ENCODE measurements around the gene SMYD3. TPM values are rescaled to one million over a fixed set of nuclear protein-coding genes. Genes with fewer than 3 reads are reported as not detected.

Gene SMYD3
- total RNA-seq, 1 donor from 2014 or later: 0.32 TPM

- no peak overlapping the region for H3K27ac ChIP-seq
- intact Hi-C loops (cut with DNase I): no loop called here
- no peak for DNase-seq (ENCODE audit: low spot score in 2 of 2)
Observed at GRCh38 chr1:246144931-246145330, 362.1 kb downstream of the SMYD3 start.

GRCh38 chr1:246142320-246142893, 364.7 kb downstream of the SMYD3 start:
- Histone ChIP-seq H3K4me1 (no peaks in the 10 kb centered on the region), H3K36me3 (no peaks in the 10 kb centered on the region), H3K9me3 (no peaks in the 10 kb centered on the region), H3K27ac (no peak overlapping the region), H3K27me3 (no peaks in the 10 kb centered on the region), H3K4me3 (no peak overlapping the region)
- no peak for TF ChIP-seq CTCF (IDR thresholded peaks at IDR 0.05)
- DNase-seq (ENCODE audit: low spot score in 2 of 2): no peak
- intact Hi-C loops (cut with DNase I): no loop called here

More at GRCh38 chr1:246144931-246145330, 362.1 kb downstream of the SMYD3 start:
- H3K9me3 ChIP-seq: no peaks in the 10 kb centered on the region
- no peaks in the 10 kb centered on the region for H3K36me3 ChIP-seq
- no peak for TF ChIP-seq CTCF (IDR thresholded peaks at IDR 0.05)
- no peaks in the 10 kb centered on the region for H3K4me1 ChIP-seq
- no peaks in the 10 kb centered on the region for H3K27me3 ChIP-seq
- H3K4me3 ChIP-seq: no peak overlapping the region

GRCh38 chr1:246141306-246141705, 365.8 kb downstream of the SMYD3 start:
- intact Hi-C loops (cut with DNase I): no loop called here
- no peaks in the 10 kb centered on the region for H3K9me3 ChIP-seq
- TF ChIP-seq CTCF (IDR thresholded peaks at IDR 0.05): no peak
- no peaks in the 10 kb centered on the region for H3K36me3 ChIP-seq
- DNase-seq (ENCODE audit: low spot score in 2 of 2): no peak
- no peak overlapping the region for H3K27ac ChIP-seq
- H3K4me1 ChIP-seq: no peaks in the 10 kb centered on the region
- H3K4me3 ChIP-seq: no peak overlapping the region
- no peaks in the 10 kb centered on the region for H3K27me3 ChIP-seq

- intact Hi-C loops (cut with DNase I): no loop called here
- H3K27me3 ChIP-seq: no peaks in the 10 kb centered on the region
- no peak overlapping the region for H3K4me3 ChIP-seq
- no peak for TF ChIP-seq CTCF (IDR thresholded peaks at IDR 0.05)
- H3K4me1 ChIP-seq: no peaks in the 10 kb centered on the region
- DNase-seq (ENCODE audit: low spot score in 2 of 2): no peak
- no peak overlapping the region for H3K27ac ChIP-seq
- no peaks in the 10 kb centered on the region for H3K36me3 ChIP-seq
- H3K9me3 ChIP-seq: no peaks in the 10 kb centered on the region
Observed at GRCh38 chr1:246139745-246140182, 367.3 kb downstream of the SMYD3 start.

- Histone ChIP-seq H3K9me3 (no peaks in the 10 kb centered on the region), H3K36me3 (no peaks in the 10 kb centered on the region), H3K27me3 (no peaks in the 10 kb centered on the region), H3K4me1 (no peaks in the 10 kb centered on the region), H3K4me3 (no peak overlapping the region), H3K27ac (no peak overlapping the region)
- DNase-seq (ENCODE audit: low spot score in 2 of 2): no peak
- intact Hi-C loops (cut with DNase I): no loop called here
- no peak for TF ChIP-seq CTCF (IDR thresholded peaks at IDR 0.05)
Observed at GRCh38 chr1:246138781-246139180, 368.3 kb downstream of the SMYD3 start.

- TF ChIP-seq CTCF (IDR thresholded peaks at IDR 0.05): no peak
- no peaks in the 10 kb centered on the region for H3K4me1 ChIP-seq
- no peaks in the 10 kb centered on the region for H3K27me3 ChIP-seq
- no peak overlapping the region for H3K4me3 ChIP-seq
- intact Hi-C loops (cut with DNase I): no loop called here
- H3K9me3 ChIP-seq: no peaks in the 10 kb centered on the region
- H3K36me3 ChIP-seq: no peaks in the 10 kb centered on the region
- no peak for DNase-seq (ENCODE audit: low spot score in 2 of 2)
- no peak overlapping the region for H3K27ac ChIP-seq
Observed at GRCh38 chr1:246136477-246136876, 370.6 kb downstream of the SMYD3 start.
